PFSK-1 (cell line): ENCODE measurements around the gene SLC16A11.

Source experiments
- POLR2AphosphoS5 ChIP-seq: IDR thresholded peaks from 2 replicates; pipeline ENCODE4 v1.6.1; 2012; ENCODE audit warnings: low read depth, mild to moderate bottlenecking, control low read depth, low read length, moderate library complexity
- REST ChIP-seq, 2 experiments: IDR thresholded peaks; 2 replicates each; pipeline versions ENCODE4 v1.6.1 to v1.8.0; 2011 to 2012; ENCODE audit warnings: low read depth in 2 of 2, low read length in 2 of 2, control low read depth in 1 of 2, inconsistent platforms in 1 of 2, mild to moderate bottlenecking in 1 of 2, moderate library complexity in 1 of 2; ENCODE audit not compliant: insufficient read depth in 1 of 2
- SIN3A ChIP-seq: IDR thresholded peaks from 2 replicates; pipeline ENCODE4 v1.6.1; 2012; ENCODE audit warnings: mild to moderate bottlenecking, low read length, moderate library complexity, borderline replicate concordance; ENCODE audit not compliant: insufficient read depth
- TAF1 ChIP-seq: IDR thresholded peaks from 2 replicates; pipeline ENCODE4 v1.6.1; 2012; ENCODE audit warnings: low read length, control low read depth, borderline replicate concordance; ENCODE audit not compliant: insufficient read depth

- TF ChIP-seq REST (IDR thresholded peaks at IDR 0.05; ENCODE audit: insufficient read depth in 1 of 2, low read depth in 2 of 2, low read length in 2 of 2): no peak
- no peak for TF ChIP-seq POLR2AphosphoS5
- no peak for TF ChIP-seq SIN3A
- TF ChIP-seq TAF1: no peak
Measured at GRCh38 chr17:7011942-7012254, 32.0 kb downstream of the SLC16A11 start.
